ENCODE data around the gene CEP83.
"Not testable (repeated sequence)": the region's sequence is repeated elsewhere in the genome, so short reads cannot be mapped to it uniquely, and the experiment has no call there.

The CEP83 gene

GRCh38 chr12:94374124-94374523, 85.5 kb downstream of the CEP83 start:
- no peak for DNase-seq

GRCh38 chr12:94372461-94372860, 87.2 kb downstream of the CEP83 start:
- DNase-seq: no peak

GRCh38 chr12:94362653-94363052, 97.0 kb downstream of the CEP83 start:
- DNase-seq: no peak

GRCh38 chr12:94359761-94360160, 99.9 kb downstream of the CEP83 start:
- no peak for DNase-seq

- no peak for DNase-seq
Observed at GRCh38 chr12:94353130-94353529, 106.5 kb downstream of the CEP83 start.

- DNase-seq: no peak
Observed at GRCh38 chr12:94340573-94340972, 119.1 kb downstream of the CEP83 start.

GRCh38 chr12:94338006-94338794, 121.5 kb downstream of the CEP83 start:
- DNase-seq: no peak

DNA sequence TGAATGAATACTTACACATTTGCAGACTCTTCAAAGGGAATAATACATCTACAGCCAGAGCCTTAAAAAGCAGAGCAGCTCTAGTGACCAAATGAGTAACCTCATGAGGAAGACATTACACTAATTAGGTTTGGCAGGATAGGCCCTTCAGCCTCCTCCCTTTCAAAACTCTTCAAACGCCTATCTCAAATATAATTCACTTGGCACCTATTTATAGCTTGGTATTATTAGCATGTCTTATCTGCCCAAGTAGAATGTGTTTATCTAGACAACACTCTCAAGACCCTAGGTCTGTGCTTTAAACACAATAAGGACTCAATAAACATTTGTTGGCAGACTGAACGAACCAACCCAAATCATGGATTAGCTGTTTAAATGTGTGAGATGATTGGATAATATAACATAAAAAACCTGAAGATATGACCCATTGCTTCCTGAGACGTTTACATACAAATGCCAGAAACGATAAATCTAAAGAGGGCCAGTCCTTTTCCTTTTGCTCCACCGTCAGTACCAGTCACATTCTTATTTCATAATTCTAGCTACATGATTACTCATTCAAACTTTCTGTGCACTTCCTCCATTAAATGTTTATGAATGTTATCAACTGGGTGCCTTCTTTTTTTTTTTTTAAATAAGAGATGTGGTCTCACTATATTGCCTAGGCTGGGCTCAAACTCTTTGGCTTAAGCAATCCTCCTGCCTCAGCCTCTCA, 123.3 kb downstream of the CEP83 start:
- DNase-seq: no peak

DNA sequence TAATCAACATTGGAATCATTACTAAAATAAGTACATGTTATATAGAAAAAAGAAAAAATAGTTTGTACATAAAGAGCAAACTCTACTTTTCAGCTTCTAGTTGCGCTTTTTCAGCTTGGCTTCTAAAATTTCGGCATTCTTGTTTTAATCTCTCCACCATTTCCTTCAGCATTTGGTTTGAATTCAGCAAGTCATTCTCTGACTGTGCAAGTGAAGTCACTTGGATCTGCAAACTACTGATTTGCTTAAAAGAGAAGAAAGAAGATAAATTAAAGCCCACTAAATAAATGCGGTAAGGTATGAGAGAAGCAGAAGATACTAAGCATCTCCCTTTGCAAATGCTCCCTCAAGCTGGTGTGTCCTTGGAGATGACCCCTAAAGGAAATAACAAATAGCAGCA, 126.3 kb downstream of the CEP83 start:
- DNase-seq: no peak

DNA sequence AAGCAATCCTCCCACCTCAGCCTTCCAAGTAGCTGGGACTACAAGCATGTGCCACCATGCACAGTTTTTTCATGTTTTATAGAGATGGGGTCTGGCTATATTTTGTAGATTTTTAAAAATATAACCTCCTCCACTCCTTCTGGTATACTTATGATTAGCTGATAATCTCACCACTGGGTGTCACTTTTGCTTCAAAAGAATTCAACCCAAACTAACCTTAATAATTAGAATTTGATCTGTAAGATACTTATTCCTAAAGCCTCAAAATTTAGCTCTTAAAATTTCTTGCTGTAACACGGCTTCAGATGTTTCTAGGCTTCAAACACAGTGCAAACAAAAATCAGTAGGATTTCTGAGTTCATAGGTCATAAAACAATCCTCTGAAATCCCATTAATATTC, 130.3 kb downstream of the CEP83 start:
- no peak for DNase-seq

GRCh38 chr12:94327809-94328208, 131.9 kb downstream of the CEP83 start:
- no peak for DNase-seq

DNA sequence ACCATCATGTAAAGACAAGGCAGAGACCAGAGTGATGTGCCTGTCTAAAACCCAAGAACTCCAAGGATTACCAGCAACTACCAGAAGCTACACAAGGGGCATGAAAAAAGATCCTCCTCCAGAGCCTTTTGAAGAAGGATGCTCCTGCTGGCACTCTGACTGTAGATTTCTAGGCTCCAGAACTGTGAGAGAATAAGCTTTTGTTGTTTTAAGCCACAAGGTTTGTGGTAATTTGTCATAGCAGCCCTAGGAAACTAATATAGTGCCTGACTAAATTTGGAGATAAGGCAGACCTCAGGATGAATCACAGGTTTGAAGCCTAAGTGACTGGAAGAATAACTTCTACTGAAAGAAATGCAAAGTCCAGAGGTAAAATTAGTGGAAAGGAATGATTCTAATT, 132.9 kb downstream of the CEP83 start:
- DNase-seq: no peak

- no peak for DNase-seq
Observed at GRCh38 chr12:94326234-94326633, 133.4 kb downstream of the CEP83 start.

DNA sequence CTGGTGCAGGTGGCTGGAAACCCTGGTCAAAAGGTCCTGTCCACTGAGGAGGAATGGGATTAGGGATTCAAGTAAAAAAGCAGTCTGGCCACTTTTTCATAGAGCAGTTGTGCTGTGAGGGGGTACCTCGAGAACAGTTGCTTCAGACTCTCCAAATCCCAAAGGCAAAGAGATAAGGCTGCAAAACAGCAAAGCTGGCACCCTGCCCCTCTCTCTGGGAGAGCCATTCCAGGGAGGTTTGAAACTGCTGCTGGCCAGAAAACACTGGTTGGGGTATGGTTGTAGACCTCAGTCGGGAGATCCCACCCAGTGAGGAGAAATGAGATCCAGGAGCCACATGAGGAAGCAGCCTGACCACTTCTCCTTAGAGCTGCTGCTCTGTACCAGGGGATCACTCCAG, 137.3 kb downstream of the CEP83 start:
- no peak for DNase-seq

DNA sequence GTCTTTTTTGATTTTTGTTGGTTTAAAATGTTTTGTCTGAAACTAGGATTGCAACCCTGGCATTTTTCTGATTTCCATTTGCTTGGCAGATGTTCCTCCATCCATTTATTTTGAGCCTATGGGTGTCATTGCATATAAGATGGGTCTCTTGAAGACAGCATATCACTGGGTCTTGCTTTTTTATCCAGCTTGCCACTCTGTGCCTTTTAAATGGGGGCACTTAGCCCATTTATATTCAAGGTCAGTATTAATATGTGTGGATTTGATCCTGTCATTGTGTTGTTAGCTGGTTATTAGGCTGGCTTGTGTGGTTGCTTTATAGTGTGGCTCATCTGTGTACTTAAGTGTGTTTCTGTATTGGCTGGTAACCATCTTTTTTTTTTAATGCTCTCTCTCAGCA, 139.6 kb downstream of the CEP83 start:
- no peak for DNase-seq

DNA sequence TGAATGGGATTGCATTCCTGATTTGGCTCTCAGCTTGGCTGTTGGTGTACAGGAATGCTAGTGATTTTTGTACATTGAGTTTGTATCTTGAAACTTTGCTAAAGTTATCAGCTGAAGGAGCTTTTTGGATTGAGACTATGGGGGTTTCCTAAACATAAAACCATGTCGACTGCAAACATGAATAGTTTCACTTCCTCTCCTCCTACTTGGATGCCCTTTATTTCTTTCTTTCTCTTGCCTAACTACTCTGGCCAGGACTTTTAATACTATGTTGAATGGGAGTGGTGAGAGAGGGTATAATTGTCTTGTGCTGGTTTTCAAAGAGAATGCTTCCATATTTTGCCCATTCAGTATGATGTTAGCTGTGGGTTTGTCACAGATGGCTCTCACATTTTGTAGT, 141.5 kb downstream of the CEP83 start:
- no peak for DNase-seq

- DNase-seq: not testable (repeated sequence)
Observed at GRCh38 chr12:94316600-94316999, 143.1 kb downstream of the CEP83 start.

- DNase-seq: no peak
Observed at GRCh38 chr12:94312378-94312777, 147.3 kb downstream of the CEP83 start.

- DNase-seq: no peak
Observed at GRCh38 chr12:94309373-94309772, 150.3 kb downstream of the CEP83 start.

GRCh38 chr12:94308612-94309011, 151.1 kb downstream of the CEP83 start:
- no peak for DNase-seq

DNA sequence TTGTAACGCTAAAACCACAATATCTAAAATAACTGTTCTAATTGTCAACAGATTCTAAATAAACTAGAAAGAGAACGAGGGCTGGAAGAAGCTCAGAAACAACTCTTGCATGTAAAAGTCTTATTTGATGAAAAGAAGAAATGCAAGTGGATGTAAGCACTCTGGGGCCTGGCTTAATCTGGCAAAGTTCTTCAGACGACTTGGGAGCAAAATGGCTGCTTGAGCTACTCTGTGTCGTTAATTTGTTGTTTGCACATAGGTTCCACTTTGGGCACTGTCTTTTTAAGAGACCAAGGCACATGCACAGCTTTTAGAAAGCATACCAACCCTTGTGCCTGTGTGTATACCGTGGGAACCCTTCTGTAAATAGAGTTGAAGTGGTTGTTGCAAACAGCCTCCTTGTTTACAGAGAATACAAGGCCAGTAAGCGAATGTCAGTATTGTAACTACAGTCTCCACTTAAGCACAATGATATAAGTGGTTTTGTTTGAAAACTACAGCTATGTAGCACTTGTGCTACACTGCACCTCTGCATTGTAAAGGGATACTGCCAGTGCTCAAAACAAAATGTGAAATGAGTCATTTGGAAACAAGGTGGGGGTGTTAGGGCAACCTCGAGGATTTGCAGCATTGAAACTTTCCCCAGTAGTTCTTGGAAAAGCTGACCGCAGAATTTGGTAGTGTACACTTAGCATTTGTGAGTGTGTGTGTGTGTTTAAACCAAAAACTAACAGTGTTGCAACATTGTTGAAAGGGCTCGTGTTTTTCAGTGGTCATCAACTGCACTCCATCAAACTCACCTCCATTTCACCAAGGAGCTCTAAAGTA, 154.3 kb downstream of the CEP83 start:
- peak; percentile 39 to 41 for DNase-seq

GRCh38 chr12:94304566-94305061, 155.1 kb downstream of the CEP83 start:
- DNase-seq: no peak

- no peak for DNase-seq
Observed at GRCh38 chr12:94304012-94304411, 155.7 kb downstream of the CEP83 start.
